Right lobe of liver (tissue), 4 donors: Measurements from ENCODE around the gene HMOX2.

Experiments
- CTCF ChIP-seq, 4 donors: fragments of 200-600 bp in 3 of 4; fragments of 450-650 bp in 1 of 4; IDR thresholded peaks; one replicate each; pipeline versions ENCODE4 v1.5.1 to v1.8.0; 2016 to 2022; ENCODE audit warnings: antibody characterized with exemption in 4 of 4, mild to moderate bottlenecking in 2 of 4
- POLR2A ChIP-seq: fragments of 450-650 bp; IDR thresholded peaks from one replicate; pipeline ENCODE4 v1.6.1; 2017; ENCODE audit warnings: antibody characterized with exemption, mild to moderate bottlenecking
- donor health status: DM: no; HTN: no; CAD: no.
- donor health status: DM: no; HTN: no; CAD: no.
- donor health status: DM: no; HTN: yes; CAD: no.

GRCh38 chr16:4524571-4524970 lies 48.4 kb downstream of the HMOX2 start:
- TF ChIP-seq POLR2A = no peak
- TF ChIP-seq CTCF (IDR thresholded peaks at IDR 0.05) = no peak
